Measurements from ENCODE around the gene FBXL15.

FBXL15 gene

DNA sequence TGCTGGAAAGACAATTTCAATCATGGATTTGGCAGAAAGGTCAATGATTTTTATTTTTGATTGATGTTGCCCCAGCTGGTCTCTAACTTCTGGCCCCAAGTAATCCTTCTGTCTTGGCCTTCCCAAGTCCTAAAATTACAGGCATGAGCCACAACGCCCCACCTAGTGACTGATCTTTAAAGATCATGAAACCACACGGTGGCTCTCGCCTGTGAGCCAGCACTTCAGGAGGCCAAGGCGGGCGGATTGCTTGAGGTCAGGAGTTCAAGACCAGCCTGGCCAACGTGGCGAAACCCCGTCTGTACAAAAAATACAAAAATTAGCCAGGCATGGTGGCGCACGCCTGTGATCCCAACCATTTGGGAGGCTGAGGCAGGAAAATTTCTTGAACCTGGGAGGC, 43.3 kb downstream of the FBXL15 start:
- H3K4me3 ChIP-seq (ENCODE audit: low read depth in 1 of 5, low read length in 5 of 5), result no peak overlapping the region
- no peak overlapping the region for H3K27ac ChIP-seq (ENCODE audit: low read depth, low read length)
- peaks cover 0 to 40% (median 27%) of the 10 kb centered on the region in 5 donors for H3K4me1 ChIP-seq (ENCODE audit: control insufficient read depth in 5 of 5, insufficient read depth in 5 of 5, low read length in 5 of 5)
- H3K9me3 ChIP-seq (ENCODE audit: control insufficient read depth in 5 of 5, low read length in 5 of 5), result no peaks in the 10 kb centered on the region
- H3K27me3 ChIP-seq (ENCODE audit: control insufficient read depth in 5 of 5, insufficient read depth in 4 of 5, low read length in 5 of 5), result no peaks in the 10 kb centered on the region
- H3K36me3 ChIP-seq (ENCODE audit: control insufficient read depth in 5 of 5, insufficient read depth in 5 of 5, low read length in 5 of 5), result no peaks in the 10 kb centered on the region
- H3K9ac ChIP-seq (ENCODE audit: low read length in 5 of 5), result no peak overlapping the region

DNA sequence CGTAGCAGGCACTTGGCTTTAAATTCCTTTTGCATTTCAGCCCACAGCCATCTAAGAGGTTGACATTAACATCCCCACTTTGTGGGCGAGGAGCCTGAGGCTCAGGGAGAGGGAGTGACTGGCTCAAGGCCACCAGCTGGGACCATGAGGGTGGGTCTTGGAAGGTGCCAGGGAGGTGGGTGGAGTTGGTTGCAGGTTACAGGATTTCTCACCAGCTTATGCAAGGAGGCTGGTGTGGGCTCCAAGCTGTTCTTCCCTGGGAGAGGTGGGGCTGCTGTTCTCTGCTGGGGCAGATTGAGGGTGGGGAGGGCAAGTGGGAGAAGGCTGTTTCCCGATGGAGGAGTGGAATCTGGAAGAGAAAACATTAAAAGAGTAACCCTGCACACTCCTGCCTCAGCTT, 44.8 kb downstream of the FBXL15 start:
- Histone ChIP-seq H3K36me3 (ENCODE audit: control insufficient read depth in 5 of 5, insufficient read depth in 5 of 5, low read length in 5 of 5) (no peaks in the 10 kb centered on the region), H3K4me1 (ENCODE audit: control insufficient read depth in 5 of 5, insufficient read depth in 5 of 5, low read length in 5 of 5) (peaks cover 0 to 40% (median 27%) of the 10 kb centered on the region in 5 donors), H3K9me3 (ENCODE audit: control insufficient read depth in 5 of 5, low read length in 5 of 5) (no peaks in the 10 kb centered on the region), H3K9ac (ENCODE audit: low read length in 5 of 5) (no peak overlapping the region), H3K27ac (ENCODE audit: low read depth, low read length) (no peak overlapping the region), H3K4me3 (ENCODE audit: low read depth in 1 of 5, low read length in 5 of 5) (no peak overlapping the region), H3K27me3 (ENCODE audit: control insufficient read depth in 5 of 5, insufficient read depth in 4 of 5, low read length in 5 of 5) (no peaks in the 10 kb centered on the region)

DNA sequence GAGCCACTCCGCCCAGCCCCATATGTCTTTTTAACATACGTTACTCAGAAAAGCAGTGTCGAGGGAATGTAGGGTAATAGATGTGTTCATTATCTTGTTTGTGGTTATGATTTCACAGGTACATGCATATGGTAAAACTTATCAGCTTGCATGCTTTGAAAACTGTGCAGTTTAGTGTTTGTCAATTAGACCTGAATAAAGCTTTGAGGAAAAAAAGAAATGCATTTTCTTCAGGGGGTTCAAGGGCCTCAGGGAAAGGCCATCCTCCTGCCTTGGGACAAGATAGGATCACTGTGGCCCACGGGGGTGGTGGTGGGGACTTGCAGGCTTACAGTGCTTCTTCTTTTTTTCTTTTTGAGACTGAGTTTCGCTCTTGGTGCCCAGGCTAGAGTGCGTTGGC, 46.7 kb downstream of the FBXL15 start:
- Histone ChIP-seq H3K36me3 (ENCODE audit: control insufficient read depth in 5 of 5, insufficient read depth in 5 of 5, low read length in 5 of 5) (no peaks in the 10 kb centered on the region), H3K4me1 (ENCODE audit: control insufficient read depth in 5 of 5, insufficient read depth in 5 of 5, low read length in 5 of 5) (peaks cover 0 to 23% (median 12%) of the 10 kb centered on the region in 5 donors), H3K9ac (ENCODE audit: low read length in 5 of 5) (no peak overlapping the region), H3K27me3 (ENCODE audit: control insufficient read depth in 5 of 5, insufficient read depth in 4 of 5, low read length in 5 of 5) (no peaks in the 10 kb centered on the region), H3K9me3 (ENCODE audit: control insufficient read depth in 5 of 5, low read length in 5 of 5) (no peaks in the 10 kb centered on the region), H3K27ac (ENCODE audit: low read depth, low read length) (no peak overlapping the region), H3K4me3 (ENCODE audit: low read depth in 1 of 5, low read length in 5 of 5) (no peak overlapping the region)

DNA sequence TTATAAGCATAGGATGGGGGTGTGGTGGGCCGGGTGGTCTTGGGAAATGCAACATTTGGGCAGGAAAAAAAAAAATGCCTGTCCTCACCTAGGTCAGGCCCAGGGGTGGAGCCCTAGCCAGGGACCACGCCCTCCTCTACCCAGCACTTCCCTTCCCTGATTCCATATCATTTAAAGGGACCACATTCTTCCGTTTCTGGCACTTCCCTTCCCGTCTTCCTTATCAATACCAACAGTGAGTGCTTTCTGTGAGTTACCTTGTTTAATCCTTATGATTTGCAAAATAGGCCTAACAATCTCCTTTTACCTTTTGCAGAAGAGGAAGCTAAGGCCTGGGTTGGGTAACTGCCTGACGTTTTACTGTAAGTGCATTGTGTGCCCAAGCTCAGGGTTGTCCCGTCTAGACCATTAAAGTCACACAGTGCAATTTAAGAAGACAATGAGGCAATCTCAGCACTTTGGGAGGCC, 47.4 kb downstream of the FBXL15 start:
- no peaks in the 10 kb centered on the region for H3K9me3 ChIP-seq (ENCODE audit: control insufficient read depth in 5 of 5, low read length in 5 of 5)
- peaks cover 0 to 16% (median 6%) of the 10 kb centered on the region in 5 donors for H3K4me1 ChIP-seq (ENCODE audit: control insufficient read depth in 5 of 5, insufficient read depth in 5 of 5, low read length in 5 of 5)
- no peaks in the 10 kb centered on the region for H3K27me3 ChIP-seq (ENCODE audit: control insufficient read depth in 5 of 5, insufficient read depth in 4 of 5, low read length in 5 of 5)
- no peak overlapping the region for H3K4me3 ChIP-seq (ENCODE audit: low read depth in 1 of 5, low read length in 5 of 5)
- H3K36me3 ChIP-seq (ENCODE audit: control insufficient read depth in 5 of 5, insufficient read depth in 5 of 5, low read length in 5 of 5), result no peaks in the 10 kb centered on the region
- H3K9ac ChIP-seq (ENCODE audit: low read length in 5 of 5), result no peak overlapping the region
- no peak overlapping the region for H3K27ac ChIP-seq (ENCODE audit: low read depth, low read length)

DNA sequence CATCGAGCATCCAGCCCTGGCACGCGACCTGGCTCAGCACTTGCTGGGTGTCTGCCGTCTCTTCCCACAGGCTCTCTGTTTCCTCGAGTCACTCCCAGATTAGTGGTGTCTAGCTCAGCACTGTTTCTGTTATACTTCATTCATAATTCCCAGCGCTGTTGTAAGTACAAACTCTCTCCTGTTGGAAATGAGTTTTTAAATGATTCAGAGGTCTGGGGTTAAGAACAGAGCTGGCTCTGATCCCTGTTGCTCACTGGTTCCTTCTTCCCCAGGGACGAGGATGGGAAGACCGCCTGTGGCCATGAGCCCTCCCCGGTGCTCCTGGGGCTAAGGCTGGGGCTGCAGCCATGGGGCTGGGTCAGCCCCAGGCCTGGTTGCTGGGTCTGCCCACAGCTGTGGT, 48.0 kb downstream of the FBXL15 start:
- Histone ChIP-seq H3K4me1 (ENCODE audit: control insufficient read depth in 5 of 5, insufficient read depth in 5 of 5, low read length in 5 of 5) (peaks cover 0 to 10% (median 4%) of the 10 kb centered on the region in 5 donors), H3K9me3 (ENCODE audit: control insufficient read depth in 5 of 5, low read length in 5 of 5) (no peaks in the 10 kb centered on the region), H3K36me3 (ENCODE audit: control insufficient read depth in 5 of 5, insufficient read depth in 5 of 5, low read length in 5 of 5) (peaks cover 0 to 2% (median 0%) of the 10 kb centered on the region in 5 donors), H3K4me3 (ENCODE audit: low read depth in 1 of 5, low read length in 5 of 5) (no peak overlapping the region), H3K9ac (ENCODE audit: low read length in 5 of 5) (no peak overlapping the region), H3K27ac (ENCODE audit: low read depth, low read length) (no peak overlapping the region), H3K27me3 (ENCODE audit: control insufficient read depth in 5 of 5, insufficient read depth in 4 of 5, low read length in 5 of 5) (no peaks in the 10 kb centered on the region)

DNA sequence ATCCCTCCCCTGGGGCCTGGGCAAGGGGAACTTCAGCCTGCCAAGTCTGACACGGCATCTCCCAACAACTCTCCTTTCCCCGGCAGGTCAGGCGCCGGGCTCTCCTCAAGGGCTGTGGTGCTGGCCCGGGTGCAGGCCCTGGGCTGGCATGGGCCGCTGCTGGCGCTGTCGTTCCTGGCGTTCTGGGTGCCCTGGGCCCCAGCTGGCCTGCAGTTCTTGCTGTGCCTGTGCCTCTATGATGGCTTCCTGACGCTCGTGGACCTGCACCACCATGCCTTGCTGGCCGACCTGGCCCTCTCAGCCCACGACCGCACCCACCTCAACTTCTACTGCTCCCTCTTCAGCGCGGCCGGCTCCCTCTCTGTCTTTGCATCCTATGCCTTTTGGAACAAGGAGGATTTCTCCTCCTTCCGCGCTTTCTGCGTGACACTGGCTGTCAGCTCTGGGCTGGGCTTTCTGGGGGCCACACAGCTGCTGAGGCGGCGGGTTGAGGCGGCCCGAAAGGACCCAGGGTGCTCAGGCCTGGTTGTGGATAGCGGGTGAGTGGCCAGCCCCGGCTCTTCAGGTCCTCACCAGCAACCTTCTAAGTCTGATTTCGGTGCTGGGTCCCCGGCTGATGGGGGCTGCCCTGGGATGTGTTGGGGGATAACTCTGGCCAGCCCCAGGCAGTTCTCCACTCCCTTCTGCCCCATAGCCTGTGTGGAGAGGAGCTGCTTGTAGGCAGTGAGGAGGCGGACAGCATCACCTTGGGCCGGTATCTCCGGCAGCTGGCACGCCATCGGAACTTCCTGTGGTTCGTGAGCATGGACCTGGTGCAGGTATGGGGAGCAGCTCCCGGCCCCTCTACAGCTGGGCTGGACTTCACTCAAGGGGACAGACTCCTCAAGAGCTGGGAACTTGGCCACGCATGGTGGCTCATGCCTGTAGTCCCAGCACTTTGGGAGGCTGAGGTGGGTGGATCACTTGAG, 50.2 kb downstream of the FBXL15 start:
- Histone ChIP-seq H3K27ac (ENCODE audit: low read depth, low read length) (no peak overlapping the region), H3K36me3 (ENCODE audit: control insufficient read depth in 5 of 5, insufficient read depth in 5 of 5, low read length in 5 of 5) (peaks cover 0 to 5% (median 0%) of the 10 kb centered on the region in 5 donors), H3K9ac (ENCODE audit: low read length in 5 of 5) (no peak overlapping the region), H3K9me3 (ENCODE audit: control insufficient read depth in 5 of 5, low read length in 5 of 5) (no peaks in the 10 kb centered on the region), H3K4me3 (ENCODE audit: low read depth in 1 of 5, low read length in 5 of 5) (no peak overlapping the region), H3K27me3 (ENCODE audit: control insufficient read depth in 5 of 5, insufficient read depth in 4 of 5, low read length in 5 of 5) (no peaks in the 10 kb centered on the region), H3K4me1 (ENCODE audit: control insufficient read depth in 5 of 5, insufficient read depth in 5 of 5, low read length in 5 of 5) (peaks cover 0 to 10% (median 4%) of the 10 kb centered on the region in 5 donors)
